Fibroblast of skin of left biceps (primary cell): ENCODE results near the gene BCR.
"Not testable (repeated sequence)": the region's sequence is repeated elsewhere in the genome, so short reads cannot be mapped to it uniquely, and the experiment has no call there.

Experiments
- DNase-seq, 2 experiments: peaks; one replicate each; pipeline ENCODE4 v3.0.0-alpha.2; 2013; ENCODE audit warnings: low read depth in 2 of 2

The BCR gene

DNA sequence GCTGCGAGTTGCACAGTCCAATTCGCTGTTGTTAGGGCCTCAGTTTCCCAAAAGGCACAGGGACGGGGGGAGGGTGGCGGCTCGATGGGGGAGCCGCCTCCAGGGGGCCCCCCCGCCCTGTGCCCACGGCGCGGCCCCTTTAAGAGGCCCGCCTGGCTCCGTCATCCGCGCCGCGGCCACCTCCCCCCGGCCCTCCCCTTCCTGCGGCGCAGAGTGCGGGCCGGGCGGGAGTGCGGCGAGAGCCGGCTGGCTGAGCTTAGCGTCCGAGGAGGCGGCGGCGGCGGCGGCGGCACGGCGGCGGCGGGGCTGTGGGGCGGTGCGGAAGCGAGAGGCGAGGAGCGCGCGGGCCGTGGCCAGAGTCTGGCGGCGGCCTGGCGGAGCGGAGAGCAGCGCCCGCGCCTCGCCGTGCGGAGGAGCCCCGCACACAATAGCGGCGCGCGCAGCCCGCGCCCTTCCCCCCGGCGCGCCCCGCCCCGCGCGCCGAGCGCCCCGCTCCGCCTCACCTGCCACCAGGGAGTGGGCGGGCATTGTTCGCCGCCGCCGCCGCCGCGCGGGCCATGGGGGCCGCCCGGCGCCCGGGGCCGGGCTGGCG is at the start of gene BCR:
Gene BCR (plus strand): TSS at position 209 of the 592 bp plus-strand sequence. CDS start 452 bp downstream, outside the sequence.
- peak in 1 of 2 experiments; percentile 20 for DNase-seq

DNA sequence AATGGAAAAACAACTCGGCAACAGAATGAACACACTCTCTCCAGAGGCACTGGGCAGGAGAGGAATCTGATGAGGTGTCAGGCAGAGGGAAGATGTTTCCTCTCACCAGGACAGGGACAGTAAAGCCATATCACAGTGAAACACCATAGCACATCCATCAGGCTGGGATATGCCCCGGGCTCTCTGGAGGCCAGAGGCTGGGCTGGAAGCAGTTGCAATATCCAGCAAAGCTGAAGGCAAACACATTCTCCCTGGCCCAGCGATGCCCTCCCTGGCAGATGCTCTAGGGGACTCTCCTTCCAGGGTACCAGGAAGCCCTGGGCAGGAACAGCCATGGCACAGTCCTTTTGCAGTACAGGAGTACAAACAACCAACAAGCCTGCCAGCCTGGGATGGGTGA is 49.6 kb upstream of the BCR start:
- DNase-seq, result no peak

DNA sequence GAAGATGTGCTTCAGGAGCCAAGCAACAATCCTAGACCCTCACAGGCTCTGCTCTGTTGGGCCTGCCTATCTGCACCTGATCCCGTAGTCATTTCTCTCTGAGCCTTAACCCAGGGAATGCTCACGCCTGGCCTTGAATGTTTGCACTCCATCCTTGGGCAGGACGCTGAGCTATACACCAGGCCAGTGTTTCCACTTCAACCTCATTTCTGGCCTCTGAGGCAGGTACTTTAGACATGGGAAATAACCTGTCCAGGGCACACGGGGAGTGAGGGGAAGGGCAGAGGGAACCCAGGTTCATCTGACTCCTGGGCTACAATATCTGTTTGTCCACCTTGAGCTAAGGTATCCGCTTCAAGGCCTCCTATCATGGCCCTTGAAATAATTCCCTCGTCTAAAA is 48.4 kb upstream of the BCR start:
- DNase-seq, result no peak

DNA sequence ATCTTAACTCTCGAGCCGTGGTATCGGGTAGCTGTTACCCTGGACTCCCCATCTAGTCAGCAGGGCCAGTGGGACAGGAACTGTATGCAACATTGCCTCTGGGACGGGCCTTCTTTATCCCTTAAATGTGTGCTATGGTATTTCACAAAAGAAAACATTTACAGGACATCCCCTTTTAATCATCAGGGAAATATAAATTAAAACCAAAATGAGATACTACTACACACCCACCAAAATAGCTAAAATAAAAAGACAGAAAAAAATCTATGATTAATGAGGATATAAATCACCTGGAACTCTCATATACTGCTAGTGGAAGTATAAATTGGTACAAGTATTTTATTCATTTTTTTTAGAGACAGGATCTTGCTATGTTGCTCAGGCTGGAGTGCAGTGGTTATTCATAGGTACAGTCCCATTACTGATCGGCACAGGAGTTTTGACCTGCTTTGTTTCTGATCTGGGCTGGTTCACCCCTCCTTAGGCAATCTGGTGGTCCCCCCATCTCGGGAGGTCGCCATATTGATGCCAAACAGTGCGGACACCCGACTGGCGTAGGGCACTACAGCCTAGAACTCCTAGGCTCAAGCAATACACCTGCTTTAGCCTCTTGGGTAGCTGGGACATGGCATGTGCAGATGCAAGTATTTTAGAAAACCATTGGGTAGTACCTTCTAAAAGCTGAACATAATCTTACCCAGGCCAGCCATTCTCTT is 47.8 kb upstream of the BCR start:
- no peak for DNase-seq

DNA sequence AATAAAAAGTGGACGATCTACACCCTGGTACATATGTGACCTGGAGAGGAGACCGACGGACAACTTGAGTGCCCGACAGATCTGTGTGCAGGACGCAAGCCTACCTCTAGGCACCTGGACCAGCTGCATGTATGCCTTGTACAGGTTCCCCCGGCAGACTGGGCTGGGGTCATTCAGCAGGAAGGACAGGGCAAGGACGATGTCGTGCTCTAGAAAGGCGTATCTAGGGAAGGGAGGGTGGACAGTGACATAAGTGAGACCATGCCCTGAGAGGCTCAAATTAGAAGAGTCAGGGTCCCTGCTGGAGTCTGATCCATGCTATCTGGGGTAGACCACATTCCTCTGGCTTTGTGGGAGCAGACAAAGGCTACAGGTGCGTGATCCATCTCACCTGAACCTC is 46.4 kb upstream of the BCR start:
- no peak for DNase-seq

DNA sequence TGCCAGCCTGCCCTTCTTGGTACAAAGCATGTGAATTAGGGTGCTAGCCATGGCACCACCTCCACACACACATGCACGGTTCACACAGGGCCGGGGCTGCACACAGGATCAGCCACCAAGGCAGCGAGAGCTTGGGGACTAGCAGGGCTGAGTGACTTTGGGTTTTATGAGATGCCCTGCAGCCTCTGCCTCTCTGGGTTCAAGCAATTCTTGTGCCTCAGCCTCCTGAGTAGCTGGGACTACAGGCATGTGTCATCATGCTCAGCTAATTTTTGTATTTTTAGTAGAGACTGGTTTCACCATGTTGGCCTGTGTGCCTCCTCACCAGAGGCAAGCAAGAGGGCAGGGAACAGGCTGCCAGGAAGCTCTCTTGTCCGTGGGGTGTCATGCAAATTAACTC is 43.3 kb upstream of the BCR start:
- not testable (repeated sequence) for DNase-seq

DNA sequence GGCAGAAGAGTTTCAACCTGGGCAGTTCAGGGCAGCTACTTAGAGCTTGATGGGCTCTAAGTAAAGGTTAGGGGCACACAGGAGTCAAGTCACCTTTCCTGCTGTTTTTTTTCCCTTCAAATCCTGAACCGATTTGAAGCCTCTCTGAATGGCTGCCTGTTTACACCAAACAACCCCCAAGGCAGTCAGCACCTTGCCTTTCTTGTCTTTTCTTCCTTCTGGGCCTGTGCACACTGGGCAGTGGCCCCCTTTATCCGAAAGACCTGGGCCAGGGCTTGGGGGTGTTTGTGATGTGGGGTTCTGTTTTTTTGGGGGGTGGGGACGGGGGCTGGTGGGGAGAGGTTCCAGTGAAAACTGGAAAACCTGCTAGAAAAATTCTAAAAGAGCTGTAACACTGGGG is 42.8 kb upstream of the BCR start:
- DNase-seq, result no peak

DNA sequence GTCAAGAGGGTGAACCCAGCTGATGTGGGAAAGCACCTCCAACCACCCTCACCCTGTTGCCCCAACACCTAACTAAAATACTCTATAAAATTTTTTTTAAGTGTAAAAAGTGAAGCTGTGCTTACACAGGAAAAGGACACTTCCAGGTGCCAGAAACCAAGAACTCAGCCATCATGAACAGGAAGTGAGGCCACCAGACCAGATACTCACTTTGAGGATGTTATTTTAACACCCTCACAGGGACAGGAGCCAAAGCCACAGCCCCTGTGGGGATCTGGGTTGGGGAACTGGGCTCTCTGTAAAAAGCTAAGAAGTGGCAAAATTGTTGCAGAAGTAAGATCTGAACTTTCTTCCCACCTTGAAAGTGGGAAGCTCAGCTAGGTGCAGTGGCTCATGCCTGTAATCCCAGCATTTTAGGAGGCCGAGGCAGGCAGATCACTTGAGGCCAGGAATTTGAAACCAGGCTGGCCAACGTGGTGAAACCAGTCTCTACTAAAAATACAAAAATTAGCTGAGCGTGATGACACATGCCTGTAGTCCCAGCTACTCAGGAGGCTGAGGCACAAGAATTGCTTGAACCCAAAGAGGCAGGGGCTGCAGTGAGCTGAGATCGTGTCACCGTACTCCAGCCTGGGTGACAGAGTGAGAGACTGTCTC is 42.3 kb upstream of the BCR start:
- DNase-seq, result no peak

DNA sequence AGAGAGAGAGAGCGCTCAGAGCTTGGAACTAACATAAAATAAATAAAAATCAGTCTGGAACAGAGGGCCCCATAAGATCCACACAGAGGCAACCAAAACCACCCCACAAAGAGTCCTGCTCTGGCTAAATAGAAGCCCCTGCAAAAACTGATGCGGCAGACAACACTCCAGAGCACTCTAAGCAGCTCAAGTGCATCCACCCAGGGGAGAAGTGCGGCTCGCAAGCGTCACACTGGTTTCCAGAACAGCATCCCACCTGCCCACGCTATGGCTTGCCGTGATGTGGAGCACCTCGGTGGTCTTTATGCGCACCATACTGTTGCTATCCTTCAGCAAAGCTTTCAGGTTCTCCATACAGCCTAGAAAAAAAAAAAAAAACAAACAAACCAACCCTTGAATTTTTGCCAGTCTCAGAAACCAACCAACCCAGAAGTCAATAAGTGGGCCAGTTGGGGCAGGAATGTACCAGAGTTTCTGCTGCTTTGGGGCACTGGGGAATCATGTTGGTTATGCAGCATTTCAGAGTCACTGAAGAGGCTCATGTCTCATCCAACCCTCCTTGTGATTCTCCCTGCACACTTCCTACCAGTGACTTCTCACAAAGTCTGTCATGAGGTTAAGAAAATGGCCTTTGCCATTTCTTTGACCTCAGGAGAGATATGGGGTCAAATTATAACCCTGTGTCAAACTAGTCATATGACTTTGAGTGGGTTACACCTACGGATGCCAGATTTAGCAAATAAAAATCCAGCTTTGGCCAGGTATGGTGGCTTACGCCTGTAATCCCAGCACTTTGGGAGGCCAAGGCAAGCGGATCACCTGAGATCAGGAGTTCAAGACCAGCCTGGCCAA is 41.5 kb upstream of the BCR start:
- no peak for DNase-seq

DNA sequence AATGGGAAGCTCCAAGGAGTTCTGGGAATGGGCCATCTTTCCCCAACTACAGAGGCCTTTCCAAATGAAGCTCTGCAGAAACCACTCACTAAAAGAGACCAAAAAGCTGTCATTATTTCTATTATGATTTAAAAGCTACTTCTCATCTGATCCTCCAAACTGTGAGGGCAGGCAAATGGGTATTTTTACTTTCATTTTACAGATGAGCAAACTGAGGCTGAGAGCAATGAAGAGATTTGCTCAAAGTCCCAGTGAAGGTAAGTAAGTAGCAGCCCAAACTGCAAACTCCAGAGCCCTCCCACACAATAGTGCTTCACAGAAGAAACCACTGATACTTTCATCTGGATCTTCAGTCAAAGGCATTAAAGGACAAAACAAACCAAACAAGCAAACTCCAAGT is 39.9 kb upstream of the BCR start:
- no peak for DNase-seq

DNA sequence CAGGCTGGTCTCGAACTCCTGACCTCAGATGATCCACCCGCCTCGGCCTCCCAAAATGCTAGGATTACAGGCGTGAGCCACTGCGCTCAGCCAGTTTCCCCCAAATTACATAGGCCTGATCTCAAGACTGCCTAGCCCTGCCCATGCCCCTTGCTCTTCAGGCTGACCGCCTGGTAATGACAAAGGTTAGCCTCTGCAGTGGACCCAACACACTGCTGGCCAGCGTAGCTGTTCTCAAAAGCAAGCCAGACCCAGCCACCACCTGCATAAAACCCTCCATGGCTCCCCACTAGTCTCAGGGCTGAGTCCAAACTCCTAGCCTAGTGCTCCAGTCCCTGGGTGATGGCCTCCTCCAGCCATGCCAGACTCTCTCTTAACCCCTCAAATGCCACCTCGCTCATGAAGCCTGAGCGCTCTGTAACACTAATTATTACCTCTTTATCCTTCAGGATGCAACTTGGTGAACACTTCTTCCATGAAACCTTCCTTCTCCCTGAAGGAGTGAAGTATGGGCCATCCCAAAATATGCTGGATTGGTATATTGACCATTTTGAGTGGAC is 37.7 kb upstream of the BCR start:
- DNase-seq, result no peak

DNA sequence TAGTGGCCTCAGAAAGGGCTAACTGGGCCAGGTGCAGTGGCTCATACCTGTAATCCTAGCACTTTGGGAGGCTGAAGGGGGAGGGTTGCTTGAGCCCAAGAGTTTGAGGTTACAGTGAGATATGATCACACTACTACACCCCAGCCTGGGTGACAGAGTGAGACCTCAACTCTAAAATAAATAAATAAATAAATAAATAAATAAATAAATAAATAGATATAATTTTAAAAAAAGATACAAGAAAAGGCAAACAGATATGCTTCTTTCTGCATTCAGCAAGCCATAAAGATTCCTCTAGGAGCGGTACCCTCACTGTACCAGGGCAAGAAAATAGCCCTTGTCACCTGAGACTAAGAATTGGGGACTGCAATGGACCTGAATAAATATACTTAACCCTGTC is 37.2 kb upstream of the BCR start:
- no peak for DNase-seq

DNA sequence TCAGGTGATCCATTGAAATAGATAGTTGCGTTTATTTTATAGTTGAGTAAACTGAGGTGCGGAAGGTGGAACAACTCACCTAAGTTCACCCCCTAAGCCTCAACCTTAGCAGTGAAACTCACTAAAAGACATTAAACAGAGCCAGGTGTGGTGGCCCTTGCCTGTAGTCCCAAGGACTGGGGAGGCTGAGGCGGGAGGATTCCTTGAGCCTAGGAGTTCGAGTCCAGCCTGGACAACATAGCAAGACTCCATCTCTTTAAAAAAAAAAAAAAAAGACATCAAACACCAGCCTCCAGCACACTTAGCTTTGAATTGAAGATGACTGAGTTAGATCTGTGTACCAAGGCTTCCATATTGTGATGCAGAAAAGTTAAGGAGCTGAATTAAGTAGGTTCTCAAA is 35.9 kb upstream of the BCR start:
- no peak for DNase-seq

DNA sequence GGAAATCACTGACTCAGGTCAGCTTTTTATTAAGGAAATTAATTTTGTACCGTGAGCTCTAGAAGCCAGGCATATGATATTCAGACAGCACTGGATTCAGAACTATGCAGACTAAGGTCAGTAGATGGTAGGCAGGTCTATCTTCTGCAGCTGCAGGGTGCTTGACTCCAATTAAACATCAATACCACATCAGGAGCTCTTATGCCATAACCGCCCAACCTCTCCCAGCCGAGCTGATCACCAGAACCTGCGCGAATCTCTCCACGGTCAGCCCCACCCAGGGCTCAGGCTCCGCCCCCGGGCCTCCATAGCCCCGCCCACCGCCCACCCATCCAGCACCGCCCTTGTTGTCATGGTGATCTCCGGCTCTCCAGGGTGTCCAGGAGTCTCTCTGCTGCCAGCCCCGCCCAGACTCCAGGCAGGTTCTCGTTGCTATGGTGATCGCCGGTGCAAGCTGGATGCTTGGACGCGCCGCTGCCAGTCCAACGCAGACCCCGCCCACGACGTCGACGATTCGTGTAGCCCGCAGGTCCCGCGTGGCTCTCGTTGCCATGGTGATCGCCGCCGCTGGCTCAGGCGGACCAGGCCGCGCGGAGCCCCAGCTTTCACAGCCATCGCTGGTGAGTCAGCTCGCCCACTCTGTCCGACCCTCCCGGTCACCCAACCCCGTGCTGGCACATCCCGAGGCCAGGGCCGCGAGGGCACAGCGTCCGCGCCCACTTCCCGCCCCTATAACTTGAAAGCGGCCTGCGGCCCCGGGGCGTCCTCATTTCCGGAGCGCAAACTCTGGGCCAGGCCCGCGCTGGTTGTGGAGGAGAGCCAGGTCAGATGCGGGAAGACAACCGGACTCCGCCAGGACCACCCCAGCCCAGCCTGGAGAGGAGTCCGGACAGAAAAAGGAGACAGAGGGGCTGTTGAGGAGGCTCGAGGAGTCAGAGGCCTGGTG is 35.1 kb upstream of the BCR start, which contains the start of gene RAB36:
Gene RAB36 (plus strand): TSS at position 546 of the 946 bp plus-strand sequence. CDS start 1,140 bp downstream, outside the sequence.
- DNase-seq, result peak; percentile 91 to 92

DNA sequence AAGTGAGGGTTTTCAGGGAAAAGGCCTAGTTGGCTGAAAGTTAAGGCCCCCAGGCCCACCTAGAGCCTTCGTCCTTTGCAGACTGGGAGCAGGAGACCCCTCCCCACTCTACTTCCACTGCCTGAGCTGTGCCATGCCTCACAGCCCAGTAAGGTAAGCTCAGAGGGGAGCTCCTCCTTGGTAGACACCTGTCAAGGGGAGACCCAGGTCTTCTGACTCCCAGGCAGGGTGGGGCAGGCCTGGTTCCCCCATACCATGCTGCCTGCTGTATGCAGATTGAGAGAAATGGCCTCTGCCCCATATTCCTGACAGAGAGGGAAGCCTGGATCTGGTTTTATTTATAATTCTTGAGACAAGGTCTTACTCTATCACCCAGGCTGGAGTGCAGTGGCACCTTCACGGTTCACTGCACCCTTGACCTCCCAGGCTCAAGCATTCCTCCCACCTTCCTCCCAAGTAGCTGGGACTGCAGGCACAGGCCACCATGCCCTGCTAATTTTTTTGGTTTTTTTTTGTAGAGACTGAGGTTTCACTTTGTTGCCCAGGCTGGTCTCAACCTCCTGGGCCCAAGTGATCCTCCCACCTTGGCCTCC is 34.3 kb upstream of the BCR start:
- no peak for DNase-seq

DNA sequence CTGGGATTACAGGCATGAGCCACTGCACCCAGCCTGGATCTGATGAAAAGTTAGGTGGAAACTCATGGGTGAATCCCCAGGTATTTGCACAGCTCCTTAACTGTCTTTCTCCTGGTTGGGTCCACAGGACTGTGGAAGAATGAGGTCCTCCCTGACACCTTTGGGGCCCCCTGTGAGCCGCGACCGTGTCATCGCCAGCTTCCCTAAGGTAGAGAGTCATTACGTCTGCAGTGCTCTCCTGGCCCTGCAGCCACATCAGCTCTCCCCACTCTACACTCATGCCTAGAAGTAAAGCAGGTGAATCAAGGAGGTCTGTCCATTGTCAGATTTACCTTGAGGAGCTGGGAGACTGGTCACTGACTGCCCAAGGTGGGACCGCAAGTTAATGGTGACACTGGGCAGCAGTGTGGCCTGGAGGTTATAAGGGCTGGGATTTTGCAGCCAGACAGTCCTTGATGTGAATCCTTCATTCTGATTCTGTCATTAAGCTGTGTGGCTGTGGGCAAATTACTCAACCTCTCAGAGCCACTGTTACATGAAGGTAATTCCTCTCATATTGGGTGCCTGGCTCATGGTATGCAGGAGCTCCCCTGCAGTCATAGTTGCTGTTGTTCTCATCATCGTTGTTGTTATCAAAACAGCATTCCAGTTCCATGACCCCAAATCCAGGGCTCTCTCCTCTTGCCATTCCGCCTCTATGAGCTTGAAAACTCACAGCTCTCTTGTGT is 33.7 kb upstream of the BCR start:
- no peak for DNase-seq

DNA sequence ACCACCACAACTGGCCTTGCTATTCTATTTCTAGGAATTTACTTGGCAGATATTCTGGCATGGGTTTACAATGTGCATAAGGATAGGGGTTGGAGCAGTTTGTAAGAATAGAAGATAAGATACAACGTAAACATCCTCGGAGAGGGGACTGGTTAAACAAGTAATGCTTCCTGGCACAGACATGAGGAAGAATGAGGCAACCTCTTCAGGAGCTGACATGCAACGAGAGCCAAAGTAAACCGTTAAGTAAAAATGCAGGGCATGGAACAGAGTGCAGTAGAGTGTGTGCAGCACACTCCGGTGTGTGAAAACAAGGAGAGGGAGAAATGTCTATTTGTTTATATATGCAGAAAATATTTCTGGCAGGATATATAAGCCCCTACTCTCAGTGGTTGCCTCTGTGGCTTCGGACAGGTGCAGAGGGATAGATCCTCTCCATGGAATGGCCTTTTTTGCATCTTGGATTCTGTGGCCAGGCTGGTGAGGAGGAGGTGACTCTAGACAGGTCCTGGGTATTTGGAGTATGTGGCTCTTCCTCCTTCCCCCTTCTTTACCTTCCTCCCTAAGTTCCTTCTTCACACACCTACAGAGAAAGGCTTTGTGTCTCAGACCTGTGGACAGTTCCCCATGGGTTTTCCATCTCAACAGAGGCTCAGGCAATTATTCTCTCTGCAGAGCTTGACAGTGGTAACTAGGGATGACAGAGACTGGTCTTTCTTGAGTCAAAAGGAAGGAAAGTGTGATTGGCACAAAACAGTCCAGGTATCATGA is 32.5 kb upstream of the BCR start:
- DNase-seq, result no peak

DNA sequence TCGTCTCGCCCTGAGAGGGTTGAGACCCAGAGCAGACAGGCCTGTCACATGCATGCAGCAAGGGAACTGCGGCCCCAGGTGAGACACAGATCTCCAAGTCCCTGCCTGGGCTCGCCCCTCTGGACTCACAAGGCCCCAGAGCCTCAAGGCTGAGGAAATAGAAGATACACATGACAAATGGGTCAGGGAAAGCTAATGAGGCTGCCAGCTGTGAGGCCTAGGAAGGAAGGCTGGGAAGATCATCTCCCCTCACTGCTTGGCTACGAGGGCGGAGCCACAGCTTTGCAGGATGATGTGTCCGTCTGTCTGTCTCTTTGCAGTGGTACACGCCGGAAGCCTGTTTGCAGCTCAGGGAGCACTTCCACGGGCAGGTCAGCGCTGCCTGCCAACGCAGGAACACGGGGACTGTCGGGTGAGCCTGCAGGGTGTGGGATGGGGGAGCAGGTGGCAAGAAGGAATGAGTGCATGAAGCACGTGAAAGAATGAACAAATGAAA is 30.5 kb upstream of the BCR start:
- no peak for DNase-seq

DNA sequence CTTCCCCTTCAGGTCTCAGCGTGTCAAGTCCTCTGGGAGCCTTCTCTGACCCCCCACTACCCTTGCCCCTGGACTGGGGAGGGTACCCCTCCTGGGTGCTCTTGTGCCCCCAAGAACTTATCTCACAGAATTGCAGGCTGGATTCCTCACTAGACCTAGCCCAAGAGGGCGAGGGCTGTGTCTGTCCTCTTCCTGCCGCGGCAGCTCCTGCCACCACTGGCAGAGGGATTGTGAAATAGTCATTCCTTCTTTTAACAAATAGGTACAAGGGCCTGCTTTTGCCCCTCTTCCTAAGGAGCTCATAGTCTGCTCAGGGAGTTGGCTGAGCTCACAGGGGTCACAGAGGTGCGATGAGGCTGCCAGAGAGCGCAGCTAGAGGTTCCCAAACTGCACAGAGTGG is 29.5 kb upstream of the BCR start:
- no peak for DNase-seq
